NCI-H1417 (cell line): ENCODE measurements around the gene NECTIN2.
"Not testable (repeated sequence)": the region's sequence is repeated elsewhere in the genome, so short reads cannot be mapped to it uniquely, and the experiment has no call there.

Source experiments
- DNase-seq, 3 experiments: peaks; one replicate each; lab custom pipeline; 2025; lab: John Stamatoyannopoulos, UW

NECTIN2 gene

GRCh38 chr19:44851427-44851826 is 5.3 kb downstream of the NECTIN2 start:
- peak in 2 of 3 experiments; percentile 37 to 58 for DNase-seq

GRCh38 chr19:44855606-44856005 is 9.5 kb downstream of the NECTIN2 start:
- DNase-seq = no peak

- DNase-seq = peak in 1 of 3 experiments; percentile 32
Measured at GRCh38 chr19:44856421-44857083, 10.5 kb downstream of the NECTIN2 start.

GRCh38 chr19:44857837-44858236 is 11.7 kb downstream of the NECTIN2 start:
- peak in 1 of 3 experiments; percentile 5 for DNase-seq

GRCh38 chr19:44861576-44861975 is 15.5 kb downstream of the NECTIN2 start:
- not testable (repeated sequence) for DNase-seq

GRCh38 chr19:44863990-44864389 is 17.9 kb downstream of the NECTIN2 start:
- no peak for DNase-seq

GRCh38 chr19:44865196-44865767 is 19.2 kb downstream of the NECTIN2 start:
- no peak for DNase-seq

GRCh38 chr19:44866664-44867063 is 20.6 kb downstream of the NECTIN2 start:
- no peak for DNase-seq

- DNase-seq = no peak
Measured at GRCh38 chr19:44867578-44867977, 21.5 kb downstream of the NECTIN2 start.

GRCh38 chr19:44869733-44870470 is 23.8 kb downstream of the NECTIN2 start:
- DNase-seq = no peak

GRCh38 chr19:44871809-44872208 is 25.7 kb downstream of the NECTIN2 start:
- no peak for DNase-seq

- no peak for DNase-seq
Measured at GRCh38 chr19:44872661-44873060, 26.6 kb downstream of the NECTIN2 start.

GRCh38 chr19:44874317-44874716 is 28.2 kb downstream of the NECTIN2 start:
- no peak for DNase-seq

- DNase-seq = no peak
Measured at GRCh38 chr19:44875666-44876451, 29.8 kb downstream of the NECTIN2 start.

GRCh38 chr19:44876930-44877535 is 30.9 kb downstream of the NECTIN2 start:
- peak in 1 of 3 experiments; percentile 3 for DNase-seq

- no peak for DNase-seq
Measured at GRCh38 chr19:44878120-44878865, 32.2 kb downstream of the NECTIN2 start.

GRCh38 chr19:44879309-44880065 is 33.4 kb downstream of the NECTIN2 start:
- no peak for DNase-seq

GRCh38 chr19:44882063-44882462 is 36.0 kb downstream of the NECTIN2 start:
- no peak for DNase-seq

- DNase-seq = not testable (repeated sequence)
Measured at GRCh38 chr19:44882619-44883397, 36.7 kb downstream of the NECTIN2 start.

GRCh38 chr19:44883922-44884321 is 37.8 kb downstream of the NECTIN2 start:
- DNase-seq = no peak
